ENCODE measurements around the gene OSBPL2.

DNA sequence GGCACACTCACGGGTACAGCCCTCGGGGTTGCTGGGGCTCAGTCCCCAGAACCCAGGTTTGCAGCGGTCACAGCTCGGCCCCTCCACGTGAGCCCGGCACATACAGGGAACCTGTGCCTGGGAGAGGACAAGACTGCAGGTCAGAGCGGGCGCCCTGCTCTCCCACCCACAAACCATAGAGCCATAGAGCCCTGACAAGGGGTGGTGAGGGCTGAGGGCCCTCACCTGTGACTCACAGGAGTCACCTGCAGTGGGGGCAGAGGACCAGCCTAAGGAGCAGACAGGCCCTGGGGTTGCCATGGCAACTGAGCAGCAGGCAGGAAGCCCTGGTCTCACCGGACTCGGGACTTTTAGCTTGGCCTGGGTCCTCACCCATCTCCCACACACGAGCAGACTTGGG is 98.0 kb downstream of the OSBPL2 start:
- TF ChIP-seq, protein P1, sequence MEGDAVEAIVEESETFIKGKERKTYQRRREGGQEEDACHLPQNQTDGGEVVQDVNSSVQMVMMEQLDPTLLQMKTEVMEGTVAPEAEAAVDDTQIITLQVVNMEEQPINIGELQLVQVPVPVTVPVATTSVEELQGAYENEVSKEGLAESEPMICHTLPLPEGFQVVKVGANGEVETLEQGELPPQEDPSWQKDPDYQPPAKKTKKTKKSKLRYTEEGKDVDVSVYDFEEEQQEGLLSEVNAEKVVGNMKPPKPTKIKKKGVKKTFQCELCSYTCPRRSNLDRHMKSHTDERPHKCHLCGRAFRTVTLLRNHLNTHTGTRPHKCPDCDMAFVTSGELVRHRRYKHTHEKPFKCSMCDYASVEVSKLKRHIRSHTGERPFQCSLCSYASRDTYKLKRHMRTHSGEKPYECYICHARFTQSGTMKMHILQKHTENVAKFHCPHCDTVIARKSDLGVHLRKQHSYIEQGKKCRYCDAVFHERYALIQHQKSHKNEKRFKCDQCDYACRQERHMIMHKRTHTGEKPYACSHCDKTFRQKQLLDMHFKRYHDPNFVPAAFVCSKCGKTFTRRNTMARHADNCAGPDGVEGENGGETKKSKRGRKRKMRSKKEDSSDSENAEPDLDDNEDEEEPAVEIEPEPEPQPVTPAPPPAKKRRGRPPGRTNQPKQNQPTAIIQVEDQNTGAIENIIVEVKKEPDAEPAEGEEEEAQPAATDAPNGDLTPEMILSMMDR (IDR thresholded peaks at IDR 0.05): no peak
- no peak for TF ChIP-seq POLR2A (IDR thresholded peaks at IDR 0.05)

All from testis (tissue), 2 donors.